GM06990 (cell line): ENCODE data around the gene RBM33.
"Not testable (repeated sequence)": the region's sequence is repeated elsewhere in the genome, so short reads cannot be mapped to it uniquely, and the experiment has no call there.

ENCODE experiments used
- DNase-seq: peaks from one replicate; pipeline ENCODE4 v3.0.0-alpha.2; 2011; ENCODE audit not compliant: insufficient read length; ENCODE audit errors: extremely low read depth
- H3K27me3 ChIP-seq: replicated peaks from 2 replicates; pipeline ENCODE4 v1.6.0; 2011; ENCODE audit warnings: low read length; ENCODE audit not compliant: control insufficient read depth, insufficient read depth
- H3K36me3 ChIP-seq: 2 replicates; pipeline ENCODE4 v1.5.1; 2011; ENCODE audit warnings: low read length; ENCODE audit not compliant: control insufficient read depth, insufficient read depth
- H3K4me3 ChIP-seq: replicated peaks from 2 replicates; pipeline ENCODE4 v1.5.1; 2011; ENCODE audit warnings: low read depth, mild to moderate bottlenecking, control low read depth, low read length
- CTCF ChIP-seq: IDR thresholded peaks from 2 replicates; pipeline ENCODE4 v1.5.1; 2011; ENCODE audit warnings: low read length, control low read depth, mild to moderate bottlenecking, inconsistent platforms; ENCODE audit not compliant: insufficient read depth, poor library complexity, severe bottlenecking

The RBM33 gene

GRCh38 chr7:155682484-155682883 is 38.0 kb downstream of the RBM33 start:
- H3K4me3 ChIP-seq, result no peak overlapping the region
- TF ChIP-seq CTCF, result no peak
- DNase-seq, result no peak
- no peaks in the 10 kb centered on the region for H3K27me3 ChIP-seq
- H3K36me3 ChIP-seq, result peaks cover 2% of the 10 kb centered on the region

- Histone ChIP-seq H3K27me3 (no peaks in the 10 kb centered on the region), H3K4me3 (no peak overlapping the region), H3K36me3 (peaks cover 2% of the 10 kb centered on the region)
- TF ChIP-seq CTCF, result no peak
- no peak for DNase-seq
Observed at GRCh38 chr7:155683098-155683497, 38.6 kb downstream of the RBM33 start.

- H3K36me3 ChIP-seq, result peaks cover 2% of the 10 kb centered on the region
- no peak for DNase-seq
- H3K27me3 ChIP-seq, result no peaks in the 10 kb centered on the region
- no peak for TF ChIP-seq CTCF
- H3K4me3 ChIP-seq, result no peak overlapping the region
Observed at GRCh38 chr7:155683714-155684113, 39.3 kb downstream of the RBM33 start.

- no peak overlapping the region for H3K4me3 ChIP-seq
- no peak for TF ChIP-seq CTCF
- DNase-seq, result no peak
- H3K36me3 ChIP-seq, result peaks cover 2% of the 10 kb centered on the region
- no peaks in the 10 kb centered on the region for H3K27me3 ChIP-seq
Observed at GRCh38 chr7:155684543-155684942, 40.1 kb downstream of the RBM33 start.

GRCh38 chr7:155685070-155685790 is 40.8 kb downstream of the RBM33 start:
- Histone ChIP-seq H3K36me3 (peaks cover 2% of the 10 kb centered on the region), H3K4me3 (no peak overlapping the region), H3K27me3 (no peaks in the 10 kb centered on the region)
- no peak for TF ChIP-seq CTCF
- DNase-seq, result no peak

- no peak for TF ChIP-seq CTCF
- no peak for DNase-seq
- Histone ChIP-seq H3K36me3 (peaks cover 2% of the 10 kb centered on the region), H3K4me3 (no peak overlapping the region), H3K27me3 (no peaks in the 10 kb centered on the region)
Observed at GRCh38 chr7:155685791-155686160, 41.3 kb downstream of the RBM33 start.

GRCh38 chr7:155686620-155687324 is 42.3 kb downstream of the RBM33 start:
- H3K36me3 ChIP-seq, H3K27me3 ChIP-seq, H3K4me3 ChIP-seq, DNase-seq: not testable (repeated sequence)

GRCh38 chr7:155688237-155688636 is 43.8 kb downstream of the RBM33 start:
- not testable (repeated sequence) for H3K4me3 ChIP-seq, DNase-seq, H3K27me3 ChIP-seq, H3K36me3 ChIP-seq
